H1 (cell line): ENCODE measurements around the gene PDZD11. TPM values are rescaled to one million over a fixed set of nuclear protein-coding genes. Genes with fewer than 3 reads are reported as not detected.

ENCODE experiments used
- HDAC6 ChIP-seq: IDR thresholded peaks from one replicate; pipeline ENCODE4 v1.7.1; 2012; ENCODE audit warnings: low read depth, mild to moderate bottlenecking, inconsistent platforms, low read length, moderate library complexity
- NANOG ChIP-seq: IDR thresholded peaks from 2 replicates; pipeline ENCODE4 v1.6.1; 2011; ENCODE audit warnings: low read length, low read depth, mild to moderate bottlenecking, inconsistent platforms; ENCODE audit not compliant: insufficient read depth, poor library complexity, severe bottlenecking
- polyA plus RNA-seq, 7 experiments: library from polyadenylated mRNA; depleted of rRNA in 3 of 7; stranded (reverse) in 5 of 7; unstranded in 2 of 7; fragments of >200 nt in 5 of 7; fragments of 200-250 nt in 2 of 7; gene quantifications; 1 replicate in 5 of 7; 2 replicates in 1 of 7; 4 replicates in 1 of 7; pipeline versions ENCODE4 v1.2.1 to v1.2.3, GENCODE V29; 2011 to 2013; ENCODE audit warnings: missing spikeins in 2 of 7, mixed read lengths in 2 of 7
- total RNA-seq: library from RNA; stranded (reverse); fragmentation: NEBNext Ultra II Directional; extraction: Animal tissue kit (Norgen Biotek cat#: 25700); gene quantifications from 2 replicates; pipeline ENCODE4 v1.2.1, GENCODE V29; 2021

Gene PDZD11
- total and polyA plus RNA-seq, 2 of the 8 experiments (the other 6 are each of a cell fraction or from before 2014, with no cell fraction given): 31.5 to 55.9 TPM

DNA sequence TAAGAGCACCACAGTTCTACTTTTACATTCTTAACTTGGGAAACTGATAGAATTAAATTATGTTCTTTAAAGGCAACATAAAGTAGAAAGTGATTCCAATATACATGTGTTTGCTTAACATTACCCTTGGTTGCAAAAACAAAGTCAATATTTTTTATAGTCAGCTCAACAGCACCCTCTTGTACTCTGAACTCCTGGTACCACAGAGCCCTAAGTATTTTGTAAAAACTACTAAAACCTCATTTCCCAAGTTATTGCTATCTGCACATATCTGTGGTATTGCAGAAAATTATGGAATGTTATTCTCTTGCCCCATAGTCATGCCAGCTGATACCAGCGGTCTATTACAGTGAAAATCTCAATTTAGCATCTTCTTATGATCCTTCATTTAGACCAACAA, 3.1 kb upstream of the PDZD11 start (continued):
- no peak for TF ChIP-seq NANOG
- no peak for TF ChIP-seq HDAC6
- TF ChIP-seq, all 59 proteins: peak for 0
